Lower leg skin (tissue), 4 donors: ENCODE measurements around the gene TCEANC2. TPM values are rescaled to one million over a fixed set of nuclear protein-coding genes. Genes with fewer than 3 reads are reported as not detected.

Experiments used
- DNase-seq, 2 donors: peaks; one replicate each; pipeline ENCODE4 v3.0.0-alpha.2; 2019; ENCODE audit warnings: low spot score in 2 of 2
- H3K4me3 ChIP-seq: fragments of 200-600 bp; sonication (generic); 2 replicates; pipeline ENCODE4 v1.5.1; 2017; ENCODE audit warnings: mild to moderate bottlenecking, low read depth; ENCODE audit not compliant: poor library complexity, severe bottlenecking
- POLR2A ChIP-seq, 2 donors: fragments of 450-650 bp; IDR thresholded peaks; one replicate each; pipeline ENCODE4 v1.6.1; 2016 to 2017; ENCODE audit warnings: antibody characterized with exemption in 2 of 2, mild to moderate bottlenecking in 1 of 2, moderate library complexity in 1 of 2
- WGBS, 2 donors: methylation state at CpG; one replicate each; pipeline ENCODE4 v1.1.5; 2018; 5-methylcytosine and 5-hydroxymethylcytosine counted together
- intact Hi-C: fragments of 100-400 bp; cut with DNase I; formaldehyde crosslinking; loops from one replicate; pipeline ENCODE4 v1.15.0; 2023; ENCODE audit warnings: low total_unique reads
- total RNA-seq, 4 donors: library from RNA; depleted of rRNA; stranded (reverse); fragments of >200 nt; gene quantifications; one replicate each; pipeline ENCODE4 v1.1.0, GENCODE V29; 2016
- TF ChIP-seq, protein P1 (sequence below), 3 donors: fragments of 450-650 bp; IDR thresholded peaks; one replicate each; pipeline ENCODE4 v1.5.1; 2016; ENCODE audit warnings: antibody characterized with exemption in 3 of 3, mild to moderate bottlenecking in 3 of 3, moderate library complexity in 2 of 3

The TCEANC2 gene
- total RNA-seq, 4 donors from 2014 or later, result 3.1 to 4.3 (median 3.8) TPM

GRCh38 chr1:54053745-54054437 lies 483 bp downstream of the TCEANC2 start:
- TF ChIP-seq, protein P1, sequence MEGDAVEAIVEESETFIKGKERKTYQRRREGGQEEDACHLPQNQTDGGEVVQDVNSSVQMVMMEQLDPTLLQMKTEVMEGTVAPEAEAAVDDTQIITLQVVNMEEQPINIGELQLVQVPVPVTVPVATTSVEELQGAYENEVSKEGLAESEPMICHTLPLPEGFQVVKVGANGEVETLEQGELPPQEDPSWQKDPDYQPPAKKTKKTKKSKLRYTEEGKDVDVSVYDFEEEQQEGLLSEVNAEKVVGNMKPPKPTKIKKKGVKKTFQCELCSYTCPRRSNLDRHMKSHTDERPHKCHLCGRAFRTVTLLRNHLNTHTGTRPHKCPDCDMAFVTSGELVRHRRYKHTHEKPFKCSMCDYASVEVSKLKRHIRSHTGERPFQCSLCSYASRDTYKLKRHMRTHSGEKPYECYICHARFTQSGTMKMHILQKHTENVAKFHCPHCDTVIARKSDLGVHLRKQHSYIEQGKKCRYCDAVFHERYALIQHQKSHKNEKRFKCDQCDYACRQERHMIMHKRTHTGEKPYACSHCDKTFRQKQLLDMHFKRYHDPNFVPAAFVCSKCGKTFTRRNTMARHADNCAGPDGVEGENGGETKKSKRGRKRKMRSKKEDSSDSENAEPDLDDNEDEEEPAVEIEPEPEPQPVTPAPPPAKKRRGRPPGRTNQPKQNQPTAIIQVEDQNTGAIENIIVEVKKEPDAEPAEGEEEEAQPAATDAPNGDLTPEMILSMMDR (IDR thresholded peaks at IDR 0.05), result no peak
- no peak for TF ChIP-seq POLR2A (IDR thresholded peaks at IDR 0.05)
- no peak for DNase-seq
- 8 to 10% methylated on average over 21 of the region's 21 CpGs for WGBS, 2 donors
- intact Hi-C loops, result no loop called here
- H3K4me3 ChIP-seq, result peak overlapping the region; percentile 54

- no peak overlapping the region for H3K4me3 ChIP-seq
- DNase-seq, result no peak
- WGBS, 2 donors, result 40 to 43% methylated on average over 5 of the region's 5 CpGs
- intact Hi-C loops, result no loop called here
- TF ChIP-seq, protein P1 (IDR thresholded peaks at IDR 0.05), result no peak
- TF ChIP-seq POLR2A (IDR thresholded peaks at IDR 0.05), result no peak
Measured at GRCh38 chr1:54054438-54054749, 986 bp downstream of the TCEANC2 start.

DNA sequence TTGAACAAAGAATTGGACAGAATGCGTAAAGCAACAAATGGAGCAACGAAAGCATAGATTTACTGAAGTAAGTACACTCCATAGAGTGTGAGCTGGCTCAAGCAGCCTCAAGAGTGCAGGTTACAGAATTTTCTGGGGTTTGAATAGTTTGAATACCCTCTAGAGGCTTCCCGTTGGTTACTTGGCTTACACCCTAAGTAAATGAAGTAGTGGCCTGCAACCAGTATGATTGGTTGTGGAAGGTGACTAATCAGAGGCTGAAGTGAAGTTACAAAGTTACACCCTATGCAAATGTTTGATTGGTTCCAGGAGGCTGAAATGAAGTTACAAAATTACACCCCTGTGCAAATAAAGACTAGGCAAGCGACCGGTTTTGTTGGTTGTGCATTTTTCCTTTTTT lies 10.9 kb downstream of the TCEANC2 start:
- no peak overlapping the region for H3K4me3 ChIP-seq
- no peak for DNase-seq
- no peak for TF ChIP-seq POLR2A (IDR thresholded peaks at IDR 0.05)
- intact Hi-C loops, result loop anchor here (10.0 kb wide), 1 partner anchor 431 kb away; no protein-coding TSS in a partner anchor
- 88 to 91% methylated on average over 5 of the region's 5 CpGs for WGBS, 2 donors

DNA sequence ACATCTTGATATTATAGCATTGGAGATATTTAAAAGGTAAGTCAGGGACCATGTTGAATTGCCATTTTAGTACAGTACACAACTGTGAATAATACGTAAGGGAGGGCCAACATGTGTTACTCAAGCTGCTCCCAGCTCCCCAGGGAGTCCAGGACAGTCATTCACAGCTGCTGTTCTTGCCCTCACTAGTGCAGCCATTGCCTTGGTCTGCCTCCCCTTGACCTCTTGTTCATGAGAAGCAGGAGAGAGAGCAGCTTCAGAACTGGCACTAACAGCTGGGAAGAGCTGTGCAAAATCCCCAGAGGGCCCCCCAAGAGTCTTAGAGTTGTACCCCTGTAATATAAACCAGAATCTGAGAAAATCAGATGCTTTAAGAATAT lies 16.4 kb downstream of the TCEANC2 start:
- no peak for DNase-seq
- no peak for TF ChIP-seq POLR2A (IDR thresholded peaks at IDR 0.05)
- TF ChIP-seq, protein P1 (IDR thresholded peaks at IDR 0.05), result no peak
- intact Hi-C loops, result loop anchor here (10.0 kb wide), 1 partner anchor 425 kb away; no protein-coding TSS in a partner anchor
- WGBS, 2 donors, result 43 to 61% methylated on average over 1 of the region's 1 CpG
- no peak overlapping the region for H3K4me3 ChIP-seq

DNA sequence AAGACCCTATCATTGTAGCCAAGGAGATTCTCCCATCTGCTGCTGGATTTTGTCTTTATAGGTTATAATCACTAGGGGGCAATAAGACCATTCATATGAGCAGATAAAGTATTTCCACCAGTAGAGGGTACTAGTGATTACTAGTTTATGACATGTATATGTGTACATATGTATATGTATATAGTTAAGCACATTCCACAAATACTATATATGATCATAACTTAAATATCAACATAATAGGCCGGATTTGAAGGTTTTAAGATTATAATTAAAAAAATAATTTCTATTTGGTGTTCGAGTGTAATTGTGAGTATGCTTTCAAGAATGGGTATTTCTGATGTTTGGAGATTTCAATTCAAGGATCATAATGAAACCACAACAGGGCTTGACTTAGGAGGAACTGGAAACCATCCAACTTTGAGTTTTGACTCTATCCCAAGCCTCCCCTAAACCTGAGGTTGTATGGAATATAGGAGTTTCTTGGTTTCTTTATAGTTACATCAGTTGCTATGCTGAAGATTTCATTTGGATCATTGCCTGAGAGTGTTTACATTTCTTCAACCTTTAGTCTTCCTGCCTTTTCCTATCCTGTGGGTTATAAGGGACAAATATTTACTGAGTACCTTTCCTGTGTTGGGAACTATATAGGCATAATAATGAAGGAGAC lies 16.9 kb downstream of the TCEANC2 start:
- intact Hi-C loops, result no loop called here
- WGBS, 2 donors, result 23 to 36% methylated on average over 2 of the region's 2 CpGs
- no peak for TF ChIP-seq POLR2A (IDR thresholded peaks at IDR 0.05)
- TF ChIP-seq, protein P1 (IDR thresholded peaks at IDR 0.05), result peak in 1 of 3 donors; percentile 73
- no peak for DNase-seq
- no peak overlapping the region for H3K4me3 ChIP-seq

DNA sequence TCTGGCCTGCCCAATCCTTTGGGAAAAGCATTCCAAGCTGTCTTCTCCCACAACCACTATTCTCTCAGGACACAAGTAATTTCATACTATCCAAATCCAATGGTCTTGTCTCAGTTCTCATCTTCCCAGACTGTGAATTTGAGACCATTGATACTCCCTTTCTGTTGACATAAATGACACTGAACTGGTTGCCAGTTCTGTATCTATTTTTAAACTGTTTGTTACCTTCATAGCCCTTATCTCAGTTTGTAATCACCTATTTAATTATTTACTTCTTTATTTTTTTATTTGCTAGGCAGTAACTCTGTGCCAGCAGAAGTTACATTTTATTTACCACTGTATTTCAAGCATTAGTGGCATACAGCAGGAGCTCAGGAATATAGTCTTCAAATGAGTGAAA lies 24.0 kb downstream of the TCEANC2 start:
- no peak for DNase-seq
- intact Hi-C loops, result no loop called here
- no peak overlapping the region for H3K4me3 ChIP-seq
- TF ChIP-seq, protein P1 (IDR thresholded peaks at IDR 0.05), result no peak
- TF ChIP-seq POLR2A (IDR thresholded peaks at IDR 0.05), result no peak
